CD4-positive, alpha-beta T cell treated with Interleukin-1 beta for 1 hour (primary cell): ENCODE data around the gene PCGF3.
"Not testable (repeated sequence)": the region's sequence is repeated elsewhere in the genome, so short reads cannot be mapped to it uniquely, and the experiment has no call there.

ENCODE experiments used
- DNase-seq, 2 donors: peaks; one replicate each; pipeline ENCODE4 v3.0.0-alpha.2; 2020 to 2022

Gene PCGF3

GRCh38 chr4:668219-668618 lies 37.4 kb upstream of the PCGF3 start:
- DNase-seq = not testable (repeated sequence)

- DNase-seq = not testable (repeated sequence)
Observed at GRCh38 chr4:669806-670559, 35.6 kb upstream of the PCGF3 start.

- no peak for DNase-seq
Observed at GRCh38 chr4:671769-672168, 33.9 kb upstream of the PCGF3 start.

- DNase-seq = no peak
Observed at GRCh38 chr4:673349-674091, 32.1 kb upstream of the PCGF3 start.

- DNase-seq = peak; percentile 97 to 98
Observed at GRCh38 chr4:674172-675035, 31.2 kb upstream of the PCGF3 start, which contains the start of the genes ATP5ME and MYL5. Gene ATP5ME, minus strand, starts transcription at chr4:674276. Its CDS starts 29 bp downstream, at chr4:674247. Gene MYL5, plus strand, starts transcription at chr4:674542. Its CDS starts 3,485 bp downstream, at chr4:678027.

- no peak for DNase-seq
Observed at GRCh38 chr4:675036-675882, 30.4 kb upstream of the PCGF3 start.

- DNase-seq = peak in 1 of 2 donors; percentile 20
Observed at GRCh38 chr4:675980-676870, 29.4 kb upstream of the PCGF3 start.

GRCh38 chr4:676871-677235 lies 28.8 kb upstream of the PCGF3 start:
- no peak for DNase-seq

GRCh38 chr4:677431-678293 lies 28.0 kb upstream of the PCGF3 start:
- peak in 1 of 2 donors; percentile 42 for DNase-seq

- no peak for DNase-seq
Observed at GRCh38 chr4:678331-679103, 27.1 kb upstream of the PCGF3 start.

GRCh38 chr4:679104-679481 lies 26.5 kb upstream of the PCGF3 start:
- DNase-seq = no peak

GRCh38 chr4:679629-680028 lies 26.0 kb upstream of the PCGF3 start:
- no peak for DNase-seq

- no peak for DNase-seq
Observed at GRCh38 chr4:680091-680490, 25.5 kb upstream of the PCGF3 start.

GRCh38 chr4:680551-680927 lies 25.1 kb upstream of the PCGF3 start:
- DNase-seq = peak; percentile 28 to 45

GRCh38 chr4:680928-681645 lies 24.5 kb upstream of the PCGF3 start:
- DNase-seq = peak; percentile 67 to 72

- DNase-seq = peak; percentile 51 to 65
Observed at GRCh38 chr4:681736-682451, 23.7 kb upstream of the PCGF3 start.

GRCh38 chr4:682490-683172 lies 23.0 kb upstream of the PCGF3 start:
- DNase-seq = no peak
